Testis (tissue), 3 donors: ENCODE results near the gene PUSL1. TPM values are rescaled to one million over a fixed set of nuclear protein-coding genes. Genes with fewer than 3 reads are reported as not detected.

Source experiments
- DNase-seq: peaks from one replicate; pipeline ENCODE4 v3.0.0-alpha.2; 2019
- H3K27ac ChIP-seq, 2 donors: fragments of 200-600 bp; sonication (generic); one replicate each; pipeline ENCODE4 v1.5.1; 2019
- H3K27me3 ChIP-seq: fragments of 200-600 bp; sonication (generic); one replicate; pipeline ENCODE4 v1.5.1; 2019
- H3K36me3 ChIP-seq: fragments of 200-600 bp; sonication (generic); one replicate; pipeline ENCODE4 v1.5.1; 2017; ENCODE audit warnings: low read depth; ENCODE audit errors: missing control alignments
- H3K4me1 ChIP-seq: fragments of 200-600 bp; sonication (generic); one replicate; pipeline ENCODE4 v1.5.1; 2019
- H3K4me3 ChIP-seq, 2 donors: fragments of 200-600 bp; sonication (generic); one replicate each; pipeline ENCODE4 v1.5.1; 2017 to 2019
- H3K9me3 ChIP-seq: fragments of 200-600 bp; sonication (generic); one replicate; pipeline ENCODE4 v1.5.1; 2017
- CTCF ChIP-seq, 3 experiments: fragments of 450-650 bp in 2 of 3; fragments of 200-600 bp in 1 of 3; sonication (generic) in 1 of 3; IDR thresholded peaks; one replicate each; pipeline ENCODE4 v1.5.1; 2016 to 2019; ENCODE audit warnings: antibody characterized with exemption in 3 of 3, mild to moderate bottlenecking in 2 of 3, moderate library complexity in 1 of 3
- POLR2A ChIP-seq: fragments of 450-650 bp; IDR thresholded peaks from one replicate; pipeline ENCODE4 v1.6.1; 2017; ENCODE audit warnings: antibody characterized with exemption, mild to moderate bottlenecking, moderate library complexity
- WGBS, 2 donors: methylation state at CpG; one replicate each; pipeline ENCODE4 v1.1.5; 2018; 5-methylcytosine and 5-hydroxymethylcytosine counted together
- intact Hi-C: fragments of 100-400 bp; cut with DNase I; formaldehyde crosslinking; loops from one replicate; pipeline ENCODE4 v1.15.1; 2023; ENCODE audit warnings: low total_unique reads
- polyA plus RNA-seq: library from polyadenylated mRNA; stranded (reverse); fragments of 350-450 nt; fragmentation: Illumina TruSeq; extraction: RNeasy Lipid Tissue Mini Kit (QIAGEN cat#74804); gene quantifications from one replicate; pipeline ENCODE4 v1.2.3, GENCODE V29; 2014; ENCODE audit warnings: low read depth, low replicate concordance; ENCODE audit not compliant: insufficient read depth
- total RNA-seq, 2 donors: library from RNA; depleted of rRNA; stranded (reverse); fragments of >200 nt; gene quantifications; one replicate each; pipeline ENCODE4 v1.2.3, GENCODE V29; 2016

PUSL1 gene
- total and polyA plus RNA-seq, 3 donors from 2014 or later: 12.4 to 39.0 (median 35.4) TPM

- DNase-seq: no peak
- intact Hi-C loops: no loop called here
- Histone ChIP-seq H3K36me3 (no peaks in the 10 kb centered on the region), H3K9me3 (no peaks in the 10 kb centered on the region), H3K4me1 (peaks cover 1% of the 10 kb centered on the region), H3K27me3 (no peaks in the 10 kb centered on the region), H3K27ac (no peak overlapping the region), H3K4me3 (no peak overlapping the region)
- WGBS, 2 donors: 79 to 86% methylated on average over 7 to 28 of the region's 30 CpGs
- TF ChIP-seq CTCF (IDR thresholded peaks at IDR 0.05): no peak
- no peak for TF ChIP-seq POLR2A
Measured at GRCh38 chr1:1298861-1299685, 9.3 kb upstream of the PUSL1 start.

- Histone ChIP-seq H3K27me3 (no peaks in the 10 kb centered on the region), H3K36me3 (no peaks in the 10 kb centered on the region), H3K4me3 (no peak overlapping the region), H3K9me3 (no peaks in the 10 kb centered on the region), H3K27ac (no peak overlapping the region), H3K4me1 (peaks cover 8% of the 10 kb centered on the region)
- intact Hi-C loops: no loop called here
- no peak for DNase-seq
- 86 to 92% methylated on average over 21 to 22 of the region's 22 CpGs for WGBS, 2 donors
- TF ChIP-seq CTCF (IDR thresholded peaks at IDR 0.05) (no peak), POLR2A (no peak)
Measured at GRCh38 chr1:1299686-1300351, 8.6 kb upstream of the PUSL1 start.

GRCh38 chr1:1300352-1300739, 8.1 kb upstream of the PUSL1 start:
- H3K27ac ChIP-seq: no peak overlapping the region
- no peaks in the 10 kb centered on the region for H3K9me3 ChIP-seq
- WGBS, 2 donors: 86 to 88% methylated on average over 12 of the region's 12 CpGs
- no peak overlapping the region for H3K4me3 ChIP-seq
- no peaks in the 10 kb centered on the region for H3K27me3 ChIP-seq
- H3K4me1 ChIP-seq: peaks cover 14% of the 10 kb centered on the region
- DNase-seq: no peak
- intact Hi-C loops: no loop called here
- no peak for TF ChIP-seq CTCF (IDR thresholded peaks at IDR 0.05)
- no peaks in the 10 kb centered on the region for H3K36me3 ChIP-seq

- DNase-seq: no peak
- Histone ChIP-seq H3K4me3 (no peak overlapping the region), H3K9me3 (no peaks in the 10 kb centered on the region), H3K27ac (no peak overlapping the region), H3K36me3 (no peaks in the 10 kb centered on the region), H3K4me1 (peaks cover 30% of the 10 kb centered on the region), H3K27me3 (no peaks in the 10 kb centered on the region)
- WGBS, 2 donors: 96% methylated on average over 5 to 8 of the region's 9 CpGs
- intact Hi-C loops: no loop called here
- TF ChIP-seq CTCF (IDR thresholded peaks at IDR 0.05) (peak in 1 of 3 experiments; percentile 24), POLR2A (no peak)
Measured at GRCh38 chr1:1302006-1302430, 6.4 kb upstream of the PUSL1 start.
